GM23248 (cell line): Measurements from ENCODE around the gene COG5. TPM values are rescaled to one million over a fixed set of nuclear protein-coding genes. Genes with fewer than 3 reads are reported as not detected.

Experiments
- DNase-seq: peaks from one replicate; pipeline ENCODE4 v3.0.0-alpha.2; 2015
- H2AFZ ChIP-seq: fragments of 200-600 bp; sonication (generic); 2 replicates; pipeline ENCODE4 v1.6.1; 2016; ENCODE audit warnings: antibody characterized with exemption
- H3F3A ChIP-seq: fragments of 200-600 bp; sonication (generic); 2 replicates; pipeline ENCODE4 v1.6.1; 2016; ENCODE audit warnings: mild to moderate bottlenecking, antibody characterized with exemption, mixed run types; ENCODE audit not compliant: insufficient read depth
- H3K27ac ChIP-seq: fragments of 200-600 bp; sonication (generic); 2 replicates; pipeline ENCODE4 v1.5.1; 2016; ENCODE audit warnings: mild to moderate bottlenecking
- H3K27me3 ChIP-seq: fragments of 200-600 bp; sonication (generic); replicated peaks from 2 replicates; pipeline ENCODE4 v1.6.1; 2016; ENCODE audit warnings: mild to moderate bottlenecking; ENCODE audit not compliant: insufficient read depth
- H3K36me3 ChIP-seq: fragments of 200-600 bp; sonication (generic); 2 replicates; pipeline ENCODE4 v1.6.1; 2016; ENCODE audit warnings: low read depth, mild to moderate bottlenecking
- H3K4me1 ChIP-seq: fragments of 200-600 bp; sonication (generic); 2 replicates; pipeline ENCODE4 v1.6.1; 2016; ENCODE audit warnings: mild to moderate bottlenecking; ENCODE audit not compliant: insufficient read depth
- H3K4me2 ChIP-seq: fragments of 200-600 bp; sonication (generic); one replicate; pipeline ENCODE4 v1.6.1; 2016; ENCODE audit warnings: mild to moderate bottlenecking; ENCODE audit not compliant: unreplicated experiment
- H3K4me3 ChIP-seq: fragments of 200-600 bp; sonication (generic); 2 replicates; pipeline ENCODE4 v1.5.1; 2016; ENCODE audit warnings: mild to moderate bottlenecking
- H3K79me2 ChIP-seq: fragments of 200-600 bp; sonication (generic); 2 replicates; pipeline ENCODE4 v1.6.1; 2016; ENCODE audit warnings: mild to moderate bottlenecking; ENCODE audit not compliant: insufficient read depth
- H3K9ac ChIP-seq: fragments of 200-600 bp; sonication (generic); 2 replicates; pipeline ENCODE4 v1.6.1; 2016; ENCODE audit warnings: mild to moderate bottlenecking
- H3K9me2 ChIP-seq: fragments of 200-600 bp; sonication (generic); 2 replicates; pipeline ENCODE4 v1.6.1; 2016; ENCODE audit warnings: mixed run types, mild to moderate bottlenecking, moderate library complexity; ENCODE audit not compliant: insufficient read depth
- H3K9me3 ChIP-seq: fragments of 200-600 bp; sonication (generic); one replicate; pipeline ENCODE4 v1.6.1; 2017; ENCODE audit warnings: low read depth
- H4K20me1 ChIP-seq: fragments of 200-600 bp; sonication (generic); 2 replicates; pipeline ENCODE4 v1.6.0; 2016; ENCODE audit not compliant: insufficient read depth
- EZH2 ChIP-seq: fragments of 200-600 bp; sonication (generic); IDR thresholded peaks from 2 replicates; pipeline ENCODE4 v1.6.1; 2018; ENCODE audit warnings: antibody characterized with exemption, mild to moderate bottlenecking; ENCODE audit not compliant: insufficient read depth, poor library complexity, severe bottlenecking
- EZH2phosphoT487 ChIP-seq: fragments of 200-600 bp; sonication (generic); IDR thresholded peaks from 2 replicates; pipeline ENCODE4 v1.6.1; 2018; ENCODE audit warnings: antibody characterized with exemption, moderate library complexity, mild to moderate bottlenecking, low read depth; ENCODE audit not compliant: insufficient read depth
- WGBS, 2 experiments: methylation state at CpG; one replicate each; pipeline ENCODE4 v1.1.6; 2015 to 2017; ENCODE audit warnings: low lambda C conversion rate in 2 of 2, low coverage in 1 of 2; ENCODE audit errors: missing lambda C conversion rate in 2 of 2; 5-methylcytosine and 5-hydroxymethylcytosine counted together
- in situ Hi-C: fragments of 300-500 bp; cut with MboI; formaldehyde crosslinking; loops from 2 replicates; pipeline ENCODE4 v1.15.0; 2020
- polyA plus RNA-seq: library from polyadenylated mRNA; unstranded; fragments of >200 nt; fragmentation: Nextera tagmentation; extraction: Ambion mirVana; gene quantifications from 2 replicates; pipeline ENCODE4 v1.2.1, GENCODE V29; 2016
- total RNA-seq: library from RNA; depleted of rRNA; stranded (reverse); fragments of >200 nt; shearing (Covaris generic); gene quantifications from 2 replicates; pipeline ENCODE4 v1.2.3, GENCODE V29; 2014

Gene COG5
- total and polyA plus RNA-seq, 2 experiments from 2014 or later = 20.7 to 26.0 TPM

- Histone ChIP-seq H3K4me1 (no peaks in the 10 kb centered on the region), H3K79me2 (peaks cover 32% of the 10 kb centered on the region), H3K4me3 (no peak overlapping the region), H3K9me3 (no peaks in the 10 kb centered on the region), H4K20me1 (0 out of 2 replicates have a peak, but pooled peaks cover 3% of the 10 kb centered on the region), H3K36me3 (peaks cover 75% of the 10 kb centered on the region), H2AFZ (no peak overlapping the region), H3K9ac (no peak overlapping the region), H3F3A (no peaks in the 10 kb centered on the region), H3K9me2 (no peaks in the 10 kb centered on the region), H3K27ac (no peak overlapping the region), H3K27me3 (no peaks in the 10 kb centered on the region), H3K4me2 (no peak overlapping the region)
- DNase-seq = peak; percentile 39
- 94 to 96% methylated on average over 4 of the region's 4 CpGs for WGBS, 2 experiments
- no peak for TF ChIP-seq EZH2phosphoT487
- TF ChIP-seq EZH2 = no peak
- in situ Hi-C loops = no loop called here
Observed at GRCh38 chr7:107186240-107186639, 377.5 kb downstream of the COG5 start.

- Histone ChIP-seq H3K4me1 (peaks cover 2% of the 10 kb centered on the region), H3K79me2 (peaks cover 38% of the 10 kb centered on the region), H3K9me2 (no peaks in the 10 kb centered on the region), H3K27ac (no peak overlapping the region), H3K36me3 (peaks cover 70% of the 10 kb centered on the region), H3K4me3 (no peak overlapping the region), H3K9ac (no peak overlapping the region), H3K9me3 (no peaks in the 10 kb centered on the region), H3K27me3 (no peaks in the 10 kb centered on the region), H2AFZ (no peak overlapping the region), H4K20me1 (0 out of 2 replicates have a peak, but pooled peaks cover 5% of the 10 kb centered on the region), H3K4me2 (no peak overlapping the region), H3F3A (0 out of 2 replicates have a peak, but pooled peaks cover under 1% of the 10 kb centered on the region)
- 67% methylated on average over 4 of the region's 4 CpGs for whole genome bisulfite sequencing, 2 experiments
- no peak for TF ChIP-seq EZH2phosphoT487
- TF ChIP-seq EZH2 = no peak
- in situ Hi-C loops = no loop called here
- DNase-seq = no peak
Observed at GRCh38 chr7:107185716-107186115, 378.0 kb downstream of the COG5 start.

GRCh38 chr7:107181172-107181571 is 382.5 kb downstream of the COG5 start:
- Histone ChIP-seq H3K27ac (no peak overlapping the region), H3K4me3 (no peak overlapping the region), H4K20me1 (peaks cover 22% of the 10 kb centered on the region), H3K27me3 (no peaks in the 10 kb centered on the region), H2AFZ (no peak overlapping the region), H3F3A (peaks cover 17% of the 10 kb centered on the region; the same call in 1 of the 2 replicates), H3K36me3 (peaks cover 29% of the 10 kb centered on the region), H3K4me1 (peaks cover 19% of the 10 kb centered on the region), H3K9me2 (no peaks in the 10 kb centered on the region), H3K79me2 (peaks cover 82% of the 10 kb centered on the region), H3K4me2 (no peak overlapping the region), H3K9me3 (no peaks in the 10 kb centered on the region), H3K9ac (no peak overlapping the region)
- DNase-seq = no peak
- WGBS, 2 experiments = 89 to 97% methylated on average over 5 of the region's 5 CpGs
- TF ChIP-seq EZH2 (no peak), EZH2phosphoT487 (no peak)
- in situ Hi-C loops = no loop called here

GRCh38 chr7:107180378-107180777 is 383.3 kb downstream of the COG5 start:
- no peaks in the 10 kb centered on the region for H3K9me3 ChIP-seq
- no peak overlapping the region for H3K9ac ChIP-seq
- H3K4me3 ChIP-seq = no peak overlapping the region
- H3F3A ChIP-seq = peaks cover 17% of the 10 kb centered on the region; the same call in 1 of the 2 replicates
- peaks cover 20% of the 10 kb centered on the region for H4K20me1 ChIP-seq
- H3K4me2 ChIP-seq = peak overlapping the region; percentile 16
- H2AFZ ChIP-seq = no peak overlapping the region
- H3K27me3 ChIP-seq = no peaks in the 10 kb centered on the region
- 58% methylated on average over 1 of the region's 1 CpG for WGBS, 2 experiments
- no peak for TF ChIP-seq EZH2
- H3K4me1 ChIP-seq = peaks cover 19% of the 10 kb centered on the region
- peaks cover 25% of the 10 kb centered on the region for H3K36me3 ChIP-seq
- in situ Hi-C loops = no loop called here
- DNase-seq = peak; percentile 62
- peak overlapping the region; percentile 7; the same call in 1 of the 2 replicates for H3K27ac ChIP-seq
- H3K79me2 ChIP-seq = peaks cover 90% of the 10 kb centered on the region
- no peaks in the 10 kb centered on the region for H3K9me2 ChIP-seq
